Stimulated activated effector memory CD8-positive, alpha-beta T cell treated with anti-CD3 and anti-CD28 coated beads, Interleukin-12 subunit alpha, Interleukin-12 subunit beta, amount 100 ng/mL, for 72 hours (primary cell): ENCODE data around the gene VPS37B.

Source experiments
- ATAC-seq: fragments of 150-1000 bp; cut with Tn5 transposase; 2 replicates; pipeline ENCODE4 v1.10.0; 2021
- DNase-seq, 2 donors: peaks; one replicate each; pipeline ENCODE4 v3.0.0; 2021 to 2022; ENCODE audit warnings: low spot score in 2 of 2
- H3K27ac Mint-ChIP-seq: one replicate; pipeline ENCODE4 v1.8.0; 2022; ENCODE audit warnings: mild to moderate bottlenecking, mixed read lengths
- H3K36me3 Mint-ChIP-seq: one replicate; pipeline ENCODE4 v1.8.0; 2022; ENCODE audit warnings: mild to moderate bottlenecking, mixed read lengths
- H3K4me1 Mint-ChIP-seq: one replicate; pipeline ENCODE4 v1.8.0; 2022; ENCODE audit warnings: mixed read lengths
- H3K4me3 Mint-ChIP-seq: one replicate; pipeline ENCODE4 v1.8.0; 2022; ENCODE audit warnings: mild to moderate bottlenecking, mixed read lengths
- H3K9me3 Mint-ChIP-seq: one replicate; pipeline ENCODE4 v1.8.0; 2022; ENCODE audit warnings: mixed read lengths

VPS37B gene

GRCh38 chr12:122855928-122856831 lies 39.7 kb downstream of the VPS37B start:
- H3K27ac Mint-ChIP-seq, result no peak overlapping the region
- ATAC-seq, result no peak
- no peak for DNase-seq
- no peaks in the 10 kb centered on the region for H3K9me3 Mint-ChIP-seq
- no peaks in the 10 kb centered on the region for H3K4me1 Mint-ChIP-seq
- peaks cover 22% of the 10 kb centered on the region for H3K36me3 Mint-ChIP-seq
- H3K4me3 Mint-ChIP-seq, result no peak overlapping the region

- no peak for DNase-seq
- H3K4me1 Mint-ChIP-seq, result no peaks in the 10 kb centered on the region
- no peaks in the 10 kb centered on the region for H3K9me3 Mint-ChIP-seq
- no peak overlapping the region for H3K4me3 Mint-ChIP-seq
- no peak overlapping the region for H3K27ac Mint-ChIP-seq
- peaks cover 22% of the 10 kb centered on the region for H3K36me3 Mint-ChIP-seq
- ATAC-seq, result no peak
These were observed 40.7 kb downstream of the VPS37B start for GRCh38 chr12:122855071-122855829.

GRCh38 chr12:122854554-122854953 lies 41.4 kb downstream of the VPS37B start:
- no peak for DNase-seq
- Mint-ChIP-seq H3K36me3 (peaks cover 22% of the 10 kb centered on the region), H3K4me3 (no peak overlapping the region), H3K9me3 (no peaks in the 10 kb centered on the region), H3K4me1 (no peaks in the 10 kb centered on the region), H3K27ac (no peak overlapping the region)
- ATAC-seq, result no peak

GRCh38 chr12:122853582-122854245 lies 42.2 kb downstream of the VPS37B start:
- Mint-ChIP-seq H3K4me3 (no peak overlapping the region), H3K36me3 (peaks cover 15% of the 10 kb centered on the region), H3K9me3 (no peaks in the 10 kb centered on the region), H3K4me1 (no peaks in the 10 kb centered on the region), H3K27ac (no peak overlapping the region)
- no peak for ATAC-seq
- no peak for DNase-seq

GRCh38 chr12:122852336-122853275 lies 43.3 kb downstream of the VPS37B start:
- ATAC-seq (no peak), DNase-seq (no peak)
- no peaks in the 10 kb centered on the region for H3K4me1 Mint-ChIP-seq
- no peaks in the 10 kb centered on the region for H3K9me3 Mint-ChIP-seq
- H3K27ac Mint-ChIP-seq, result peak overlapping the region; percentile 18
- peaks cover 15% of the 10 kb centered on the region for H3K36me3 Mint-ChIP-seq
- no peak overlapping the region for H3K4me3 Mint-ChIP-seq

- Mint-ChIP-seq H3K9me3 (no peaks in the 10 kb centered on the region), H3K4me1 (no peaks in the 10 kb centered on the region), H3K27ac (peak overlapping the region; percentile 18), H3K4me3 (no peak overlapping the region), H3K36me3 (peaks cover 15% of the 10 kb centered on the region)
- DNase-seq (no peak), ATAC-seq (no peak)
These were observed 44.1 kb downstream of the VPS37B start for GRCh38 chr12:122851820-122852219.

GRCh38 chr12:122850695-122851350 lies 45.1 kb downstream of the VPS37B start:
- no peaks in the 10 kb centered on the region for H3K4me1 Mint-ChIP-seq
- ATAC-seq (no peak), DNase-seq (no peak)
- no peak overlapping the region for H3K4me3 Mint-ChIP-seq
- H3K27ac Mint-ChIP-seq, result no peak overlapping the region
- peaks cover 14% of the 10 kb centered on the region for H3K36me3 Mint-ChIP-seq
- H3K9me3 Mint-ChIP-seq, result no peaks in the 10 kb centered on the region

GRCh38 chr12:122850048-122850445 lies 45.9 kb downstream of the VPS37B start:
- Mint-ChIP-seq H3K9me3 (no peaks in the 10 kb centered on the region), H3K27ac (peak overlapping the region; percentile 69), H3K36me3 (peaks cover 7% of the 10 kb centered on the region), H3K4me3 (no peak overlapping the region), H3K4me1 (no peaks in the 10 kb centered on the region)
- no peak for ATAC-seq
- no peak for DNase-seq

- Mint-ChIP-seq H3K36me3 (peaks cover 7% of the 10 kb centered on the region), H3K27ac (peak overlapping the region; percentile 69), H3K4me1 (peaks cover 2% of the 10 kb centered on the region), H3K9me3 (no peaks in the 10 kb centered on the region), H3K4me3 (no peak overlapping the region)
- DNase-seq (no peak), ATAC-seq (no peak)
These were observed 46.4 kb downstream of the VPS37B start for GRCh38 chr12:122849352-122850047.

- Mint-ChIP-seq H3K4me3 (no peak overlapping the region), H3K27ac (peak overlapping the region; percentile 78), H3K4me1 (peaks cover 5% of the 10 kb centered on the region), H3K9me3 (no peaks in the 10 kb centered on the region), H3K36me3 (peaks cover under 1% of the 10 kb centered on the region)
- DNase-seq (no peak), ATAC-seq (no peak)
These were observed 47.2 kb downstream of the VPS37B start for GRCh38 chr12:122848471-122849351.

- H3K27ac Mint-ChIP-seq, result peak overlapping the region; percentile 78
- no peak overlapping the region for H3K4me3 Mint-ChIP-seq
- ATAC-seq (no peak), DNase-seq (no peak)
- H3K36me3 Mint-ChIP-seq, result no peaks in the 10 kb centered on the region
- peaks cover 5% of the 10 kb centered on the region for H3K4me1 Mint-ChIP-seq
- no peaks in the 10 kb centered on the region for H3K9me3 Mint-ChIP-seq
These were observed 48.0 kb downstream of the VPS37B start for GRCh38 chr12:122847921-122848421.

GRCh38 chr12:122847516-122847836 lies 48.4 kb downstream of the VPS37B start:
- no peak for ATAC-seq
- Mint-ChIP-seq H3K4me1 (peaks cover 5% of the 10 kb centered on the region), H3K9me3 (no peaks in the 10 kb centered on the region), H3K36me3 (no peaks in the 10 kb centered on the region), H3K4me3 (no peak overlapping the region), H3K27ac (peak overlapping the region; percentile 78)
- DNase-seq, result no peak
